Fibroblast of mammary gland (primary cell): ENCODE data around the gene PLOD3.
A peak's percentile ranks its signal among the peaks of the same experiment; 100 is the strongest.

Source experiments
- DNase-seq: peaks from one replicate; pipeline ENCODE4 v3.0.0-alpha.2; 2010; ENCODE audit warnings: low read depth
- H3K4me3 ChIP-seq: 2 replicates; pipeline ENCODE4 v1.5.1; 2011; ENCODE audit warnings: low read depth, mild to moderate bottlenecking, low read length, moderate library complexity; ENCODE audit not compliant: control insufficient read depth
- TF ChIP-seq, protein P1 (sequence below): conservative IDR thresholded peaks from 2 replicates; pipeline ENCODE4 v1.5.1; 2011; ENCODE audit warnings: low read depth, low read length, inconsistent platforms; ENCODE audit not compliant: control insufficient read depth, insufficient read depth

Gene PLOD3

DNA sequence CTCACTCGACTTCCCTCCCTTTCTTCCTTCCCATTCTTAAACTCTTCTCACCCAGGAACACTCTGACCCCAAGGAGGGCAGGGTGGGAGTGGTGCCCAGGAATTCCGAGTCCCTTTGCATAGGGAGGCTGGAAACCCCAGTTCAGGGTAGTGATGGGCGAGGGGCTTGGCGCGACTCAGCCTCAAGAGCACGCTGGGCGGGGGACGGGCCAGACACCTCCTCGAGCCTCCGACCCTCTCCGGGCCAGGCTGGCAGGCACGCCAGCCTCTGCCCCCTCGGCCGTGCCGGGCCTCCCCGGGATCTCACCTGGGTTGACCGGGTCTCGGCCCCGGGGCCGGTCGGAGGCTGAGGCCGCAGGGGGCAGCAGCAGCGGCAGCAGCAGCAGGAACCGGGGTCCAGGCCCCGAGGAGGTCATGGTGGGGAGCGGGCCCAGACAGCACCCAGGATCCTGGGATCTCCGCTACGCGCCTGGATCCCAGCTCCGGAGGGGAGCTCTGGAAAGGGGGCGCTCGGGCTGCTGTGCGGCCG lies 457 bp downstream of the PLOD3 start:
- peak overlapping the region; percentile 97 for H3K4me3 ChIP-seq
- TF ChIP-seq, protein P1, sequence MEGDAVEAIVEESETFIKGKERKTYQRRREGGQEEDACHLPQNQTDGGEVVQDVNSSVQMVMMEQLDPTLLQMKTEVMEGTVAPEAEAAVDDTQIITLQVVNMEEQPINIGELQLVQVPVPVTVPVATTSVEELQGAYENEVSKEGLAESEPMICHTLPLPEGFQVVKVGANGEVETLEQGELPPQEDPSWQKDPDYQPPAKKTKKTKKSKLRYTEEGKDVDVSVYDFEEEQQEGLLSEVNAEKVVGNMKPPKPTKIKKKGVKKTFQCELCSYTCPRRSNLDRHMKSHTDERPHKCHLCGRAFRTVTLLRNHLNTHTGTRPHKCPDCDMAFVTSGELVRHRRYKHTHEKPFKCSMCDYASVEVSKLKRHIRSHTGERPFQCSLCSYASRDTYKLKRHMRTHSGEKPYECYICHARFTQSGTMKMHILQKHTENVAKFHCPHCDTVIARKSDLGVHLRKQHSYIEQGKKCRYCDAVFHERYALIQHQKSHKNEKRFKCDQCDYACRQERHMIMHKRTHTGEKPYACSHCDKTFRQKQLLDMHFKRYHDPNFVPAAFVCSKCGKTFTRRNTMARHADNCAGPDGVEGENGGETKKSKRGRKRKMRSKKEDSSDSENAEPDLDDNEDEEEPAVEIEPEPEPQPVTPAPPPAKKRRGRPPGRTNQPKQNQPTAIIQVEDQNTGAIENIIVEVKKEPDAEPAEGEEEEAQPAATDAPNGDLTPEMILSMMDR = no peak
- DNase-seq = no peak

DNA sequence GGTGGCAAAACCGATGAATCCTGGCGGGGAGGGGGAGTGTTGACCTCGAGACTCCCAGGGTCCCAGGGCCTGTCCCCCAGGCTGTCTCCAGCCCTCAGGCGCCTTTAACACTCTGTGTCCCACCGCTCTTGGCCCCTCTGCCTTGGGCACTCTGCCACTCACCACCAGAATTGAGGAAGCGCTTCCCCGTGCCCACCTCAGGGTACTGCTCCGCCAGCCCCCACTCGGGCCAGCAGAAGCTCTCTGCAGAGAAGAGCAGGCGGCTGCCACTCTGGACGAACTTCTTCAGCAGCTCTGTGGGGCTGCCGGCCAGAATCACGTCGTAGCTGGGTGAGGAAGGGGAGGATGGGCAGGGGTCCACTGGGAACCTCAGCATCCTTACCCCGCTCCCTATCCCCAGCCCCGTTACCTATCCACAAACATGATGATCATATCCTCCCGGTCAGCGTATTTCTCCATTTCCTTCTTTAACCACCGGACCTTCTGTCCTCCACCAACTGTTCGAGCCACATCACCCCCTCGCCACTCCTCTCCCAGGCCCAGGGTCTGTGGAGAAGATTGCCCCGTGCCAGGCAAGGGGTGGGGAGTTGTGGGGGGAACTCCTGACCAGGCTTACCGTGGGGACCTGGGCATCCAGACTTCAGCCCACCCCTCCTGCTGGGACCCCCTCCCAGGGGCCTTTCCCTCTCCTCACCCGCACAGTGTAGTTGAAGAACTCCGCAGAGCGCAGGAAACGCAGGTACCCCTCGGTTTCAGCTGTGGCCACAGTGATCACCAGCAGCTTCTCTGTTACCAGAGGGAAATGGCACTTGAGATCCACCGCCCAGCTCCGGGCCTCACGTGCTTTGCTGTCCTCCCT lies 1.2 kb downstream of the PLOD3 start:
- DNase-seq = peak; percentile 32
- TF ChIP-seq, protein P1 = no peak
- H3K4me3 ChIP-seq = peak overlapping the region; percentile 97

DNA sequence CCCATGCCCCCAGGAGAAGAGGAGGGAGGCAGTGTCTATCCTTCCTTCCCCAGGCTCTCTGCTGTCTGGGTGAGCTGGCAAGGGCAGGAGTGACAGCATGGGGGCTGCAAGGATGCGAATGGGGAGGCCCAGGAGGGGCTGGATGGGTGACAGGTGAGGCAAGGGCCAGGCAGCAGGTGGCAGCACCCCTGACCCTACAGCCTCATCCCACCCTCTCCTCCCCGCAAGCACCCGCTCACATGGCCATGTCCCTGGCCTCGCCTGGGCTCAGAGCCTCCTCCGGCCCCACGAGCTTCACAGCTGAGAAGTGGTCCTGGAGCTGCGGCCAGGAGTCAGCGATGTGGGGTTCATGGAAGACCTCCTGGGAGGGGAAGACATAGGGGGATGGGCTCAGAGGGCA lies 5.4 kb downstream of the PLOD3 start:
- TF ChIP-seq, protein P1 = no peak
- no peak overlapping the region for H3K4me3 ChIP-seq
- no peak for DNase-seq

DNA sequence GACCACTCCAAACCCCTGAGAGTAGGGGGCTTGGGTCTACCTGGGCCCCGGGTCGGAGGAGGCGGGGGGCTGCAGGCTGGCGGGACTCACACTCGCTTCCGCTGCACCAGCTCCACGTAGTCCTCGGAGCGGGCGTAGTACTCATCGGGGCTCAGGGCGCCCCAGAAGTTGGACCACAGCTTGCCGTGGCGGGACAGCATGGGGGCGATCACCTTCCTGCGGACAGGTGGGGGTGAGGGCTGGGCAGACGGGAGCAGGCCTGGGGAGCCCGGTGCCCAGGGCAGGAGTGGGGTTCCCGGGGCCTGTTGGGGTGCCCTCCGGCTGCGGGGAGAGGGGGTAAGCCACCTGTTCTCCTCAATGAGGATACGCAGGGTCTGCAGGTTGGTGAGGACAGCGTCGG lies 5.9 kb downstream of the PLOD3 start:
- no peak for DNase-seq
- TF ChIP-seq, protein P1 = no peak
- H3K4me3 ChIP-seq = no peak overlapping the region

DNA sequence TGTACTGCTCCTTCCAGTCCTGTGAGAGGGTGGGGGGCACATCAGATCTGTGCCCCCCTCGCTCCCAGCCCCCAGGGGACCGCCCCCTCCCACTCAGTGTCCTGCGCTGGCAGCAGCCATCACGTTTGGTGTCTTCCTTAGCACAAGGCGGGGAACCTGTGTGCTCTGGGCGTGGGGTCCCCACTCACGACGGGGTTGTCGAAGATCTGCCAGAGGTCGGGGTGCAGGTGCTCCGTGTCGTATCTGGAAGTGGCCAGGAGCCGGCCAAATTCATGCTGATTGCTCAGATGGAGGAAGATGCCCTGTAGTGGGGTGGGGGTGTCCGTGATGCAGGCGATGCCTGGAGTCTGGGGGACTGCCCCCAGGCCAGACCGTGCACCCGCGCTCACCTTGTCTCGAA lies 7.2 kb downstream of the PLOD3 start:
- TF ChIP-seq, protein P1 = no peak
- H3K4me3 ChIP-seq = no peak overlapping the region
- no peak for DNase-seq

DNA sequence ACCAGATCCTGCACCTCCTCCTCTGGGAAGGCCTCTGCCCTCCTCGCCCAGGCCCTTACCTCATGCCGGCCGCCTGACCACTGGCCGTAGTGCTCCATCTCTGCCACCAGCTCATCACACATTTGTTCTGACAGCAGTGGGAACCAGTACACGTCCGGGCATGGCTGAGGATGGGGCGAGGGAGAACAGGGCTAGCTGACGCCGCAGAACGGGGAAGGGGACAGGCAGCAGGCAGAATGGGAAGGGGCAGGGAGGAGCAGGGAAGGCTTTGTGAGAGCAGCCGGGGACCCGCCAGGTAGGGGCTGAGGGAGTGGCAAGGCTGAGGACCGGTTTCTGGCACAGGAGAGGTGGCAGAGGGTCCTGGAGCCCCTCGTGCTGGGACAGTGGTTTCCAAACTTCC lies 8.6 kb downstream of the PLOD3 start:
- DNase-seq = no peak
- H3K4me3 ChIP-seq = no peak overlapping the region
- TF ChIP-seq, protein P1 = no peak

DNA sequence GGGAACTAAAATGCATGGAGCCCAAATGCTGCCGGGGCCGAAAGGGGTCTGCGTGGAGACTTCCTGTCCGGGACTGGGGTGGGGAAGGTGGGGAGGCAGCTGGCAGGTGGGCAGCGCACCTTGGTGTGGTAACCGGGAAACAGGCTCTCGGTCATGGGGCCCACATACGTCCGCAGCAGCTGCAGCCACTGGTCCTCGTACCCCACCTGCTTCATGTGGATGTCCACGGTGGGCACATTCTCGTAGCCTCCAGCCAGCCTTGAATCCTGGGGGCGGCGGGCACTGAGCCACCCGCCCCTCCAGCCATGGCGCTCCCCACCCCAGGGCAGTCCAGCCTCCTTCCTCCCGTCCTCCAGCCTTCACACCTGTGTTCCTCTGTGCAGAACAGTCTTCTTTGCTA lies 9.9 kb downstream of the PLOD3 start:
- TF ChIP-seq, protein P1 = no peak
- no peak for DNase-seq
- H3K4me3 ChIP-seq = no peak overlapping the region
